ENCODE data around the gene TMEM161A.

- TF ChIP-seq POLR2A (IDR thresholded peaks at IDR 0.05) (no peak), POLR2AphosphoS5 (IDR thresholded peaks at IDR 0.05; ENCODE audit: insufficient read depth in 1 of 2, low read depth in 1 of 2) (no peak)
Observed at GRCh38 chr19:19181488-19181998, 43.3 kb upstream of the TMEM161A start.
